ENCODE data around the gene DISC1. TPM values are rescaled to one million over a fixed set of nuclear protein-coding genes. Genes with fewer than 3 reads are reported as not detected.

DISC1 gene
- total and polyA plus RNA-seq, 11 donors, result 0.76 to 12.8 (median 4.3) TPM

GRCh38 chr1:231949277-231950091 lies 322.9 kb downstream of the DISC1 start:
- intact Hi-C loops (cut with DNase I), result loop anchor here in 1 of 10 donors (10.0 kb wide), 1 partner anchor 55 kb away; no protein-coding TSS in a partner anchor
- peaks cover 0 to 12% (median 4%) of the 10 kb centered on the region in 12 donors for H3K4me1 ChIP-seq
- H3K4me3 ChIP-seq, result no peak overlapping the region
- ATAC-seq (peak in 3 of 4 donors; percentile 61 to 83 (median 71)), DNase-seq (peak in 1 of 5 donors; percentile 35)
- 80 to 88% (median 83%) methylated on average over 8 of the region's 8 CpGs for WGBS, 4 donors
- no peak for TF ChIP-seq POLR2A (IDR thresholded peaks at IDR 0.05)
- no peak for TF ChIP-seq CTCF (IDR thresholded peaks at IDR 0.05)
- no peaks in the 10 kb centered on the region for H3K27me3 ChIP-seq
- H3K27ac ChIP-seq, result peak overlapping the region in 8 of 12 donors; percentile 2 to 54 (median 30)
- peaks cover 0 to 13% (median 0%) of the 10 kb centered on the region in 12 donors for H3K9me3 ChIP-seq
- no peaks in the 10 kb centered on the region for H3K36me3 ChIP-seq

- Histone ChIP-seq H3K27ac (no peak overlapping the region), H3K9me3 (peaks cover 0 to 13% (median 0%) of the 10 kb centered on the region in 12 donors), H3K27me3 (no peaks in the 10 kb centered on the region), H3K4me3 (no peak overlapping the region), H3K4me1 (peaks cover 0 to 12% (median 4%) of the 10 kb centered on the region in 12 donors), H3K36me3 (no peaks in the 10 kb centered on the region)
- intact Hi-C loops (cut with DNase I), result no loop called here
- 57 to 78% (median 74%) methylated on average over 6 of the region's 6 CpGs for WGBS, 4 donors
- ATAC-seq (no peak), DNase-seq (no peak)
- TF ChIP-seq POLR2A (IDR thresholded peaks at IDR 0.05), result no peak
- no peak for TF ChIP-seq CTCF (IDR thresholded peaks at IDR 0.05)
Measured at GRCh38 chr1:231950331-231951128, 323.9 kb downstream of the DISC1 start.

DNA sequence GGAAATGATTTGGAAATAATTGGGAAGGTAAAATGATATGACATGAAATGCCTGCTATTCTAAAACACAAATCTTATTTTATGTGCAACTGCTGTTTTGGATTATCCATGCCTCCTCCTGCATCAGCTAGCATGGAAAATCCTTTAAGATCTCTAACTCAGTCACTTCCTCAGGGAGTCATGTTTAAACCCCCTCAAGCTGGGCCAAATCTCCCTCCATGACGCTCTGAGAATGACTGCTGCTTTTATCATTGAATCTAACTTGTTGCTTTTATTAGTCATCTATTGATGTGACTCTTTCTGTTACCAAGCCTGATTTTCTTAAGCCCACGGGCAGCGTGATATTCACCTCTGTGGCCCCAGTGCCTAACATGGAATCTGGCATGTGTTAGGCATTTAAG lies 324.8 kb downstream of the DISC1 start:
- Histone ChIP-seq H3K27ac (no peak overlapping the region), H3K27me3 (no peaks in the 10 kb centered on the region), H3K9me3 (peaks cover 0 to 13% (median 0%) of the 10 kb centered on the region in 12 donors), H3K4me1 (peaks cover 0 to 12% (median 4%) of the 10 kb centered on the region in 12 donors), H3K36me3 (no peaks in the 10 kb centered on the region), H3K4me3 (no peak overlapping the region)
- ATAC-seq (no peak), DNase-seq (no peak)
- intact Hi-C loops (cut with DNase I), result no loop called here
- TF ChIP-seq POLR2A (IDR thresholded peaks at IDR 0.05) (no peak), CTCF (IDR thresholded peaks at IDR 0.05) (no peak)
- WGBS, 4 donors, result 74 to 85% (median 80%) methylated on average over 3 of the region's 3 CpGs

GRCh38 chr1:231952154-231952553 lies 325.6 kb downstream of the DISC1 start:
- Histone ChIP-seq H3K9me3 (peaks cover 0 to 14% (median 0%) of the 10 kb centered on the region in 12 donors), H3K27me3 (no peaks in the 10 kb centered on the region), H3K4me3 (no peak overlapping the region), H3K27ac (no peak overlapping the region), H3K4me1 (peaks cover 0 to 12% (median 4%) of the 10 kb centered on the region in 12 donors), H3K36me3 (no peaks in the 10 kb centered on the region)
- DNase-seq, result no peak
- 47 to 65% (median 55%) methylated on average over 1 of the region's 1 CpG for WGBS, 4 donors
- no peak for ATAC-seq
- intact Hi-C loops (cut with DNase I), result no loop called here
- TF ChIP-seq POLR2A (IDR thresholded peaks at IDR 0.05), result no peak
- TF ChIP-seq CTCF (IDR thresholded peaks at IDR 0.05), result no peak
